HEK293T (cell line): Measurements from ENCODE around the gene TOP3B.

Experiments used
- BHLHE40 ChIP-seq: fragments of 450-650 bp; IDR thresholded peaks from 2 replicates; pipeline ENCODE4 v1.6.1; 2016; ENCODE audit warnings: mild to moderate bottlenecking, moderate library complexity, borderline replicate concordance
- CTBP1 ChIP-seq: fragments of 450-650 bp; IDR thresholded peaks from 2 replicates; pipeline ENCODE4 v1.6.1; 2016; ENCODE audit warnings: borderline replicate concordance
- ELF4 ChIP-seq: fragments of 450-650 bp; IDR thresholded peaks from 2 replicates; pipeline ENCODE4 v1.6.1; 2017; ENCODE audit warnings: antibody characterized with exemption
- FOXK2 ChIP-seq: fragments of 450-650 bp; IDR thresholded peaks from 2 replicates; pipeline ENCODE4 v1.6.1; 2016; ENCODE audit warnings: mild to moderate bottlenecking
- FOXM1 ChIP-seq: fragments of 450-650 bp; IDR thresholded peaks from 2 replicates; pipeline ENCODE4 v1.6.1; 2017; ENCODE audit warnings: mild to moderate bottlenecking, borderline replicate concordance
- LEF1 ChIP-seq: fragments of 450-650 bp; IDR thresholded peaks from 2 replicates; pipeline ENCODE4 v1.6.1; 2017; ENCODE audit warnings: mild to moderate bottlenecking, borderline replicate concordance
- NFRKB ChIP-seq: fragments of 450-650 bp; IDR thresholded peaks from 2 replicates; pipeline ENCODE4 v1.6.1; 2016; ENCODE audit warnings: mild to moderate bottlenecking, moderate library complexity
- PKNOX1 ChIP-seq: fragments of 450-650 bp; IDR thresholded peaks from 2 replicates; pipeline ENCODE4 v1.6.1; 2016

DNA sequence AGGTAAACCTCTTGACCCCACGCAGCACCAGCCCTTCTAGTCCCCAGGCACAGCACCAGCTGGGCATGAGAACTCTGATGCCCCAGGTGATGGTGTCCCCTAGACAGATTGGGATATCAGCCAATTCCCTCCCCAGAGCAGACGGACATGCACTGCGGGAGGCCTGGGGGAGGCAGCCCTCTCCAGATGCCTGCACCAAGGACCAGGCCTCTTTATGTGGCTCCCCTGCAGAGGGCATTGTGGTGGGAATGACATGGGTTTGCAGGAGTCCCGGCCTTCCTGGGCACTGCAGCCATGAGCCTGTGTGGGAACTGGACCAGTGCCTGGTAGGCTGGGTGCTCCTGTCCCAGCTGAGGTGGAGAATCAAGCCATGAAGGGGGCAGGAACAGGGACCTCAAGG lies 55.9 kb downstream of the TOP3B start:
- no peak for TF ChIP-seq FOXM1
- TF ChIP-seq NFRKB, result no peak
- TF ChIP-seq BHLHE40, result no peak
- no peak for TF ChIP-seq FOXK2
- TF ChIP-seq PKNOX1, result no peak
- no peak for TF ChIP-seq LEF1
- no peak for TF ChIP-seq CTBP1
- TF ChIP-seq ELF4, result no peak
